Measurements from ENCODE around the gene AGFG2. TPM values are rescaled to one million over a fixed set of nuclear protein-coding genes. Genes with fewer than 3 reads are reported as not detected.

Gene AGFG2
- total and polyA plus RNA-seq, 2 of the 13 experiments (the other 11 are each of a cell fraction or from before 2014, with no cell fraction given) = 125 to 132 TPM

GRCh38 chr7:100544386-100544785, 5.4 kb downstream of the AGFG2 start (continued):
- TF ChIP-seq DMTF1 (CRISPR knock-in tag; IDR thresholded peaks at IDR 0.05) = no peak
- no peak for TF ChIP-seq ZNF773 (CRISPR knock-in tag; IDR thresholded peaks at IDR 0.05; ENCODE audit: borderline replicate concordance)
- TF ChIP-seq ARNT2 (CRISPR knock-in tag; IDR thresholded peaks at IDR 0.05; ENCODE audit: low read depth) = 0 out of 2 replicates have a peak, but pooled peaks have one; percentile 45
- TF ChIP-seq ZNF329 (CRISPR knock-in tag; IDR thresholded peaks at IDR 0.05; ENCODE audit: low read depth) = no peak
- peak; percentile 79 for TF ChIP-seq TCF7 (IDR thresholded peaks at IDR 0.05; ENCODE audit: low read depth)
- no peak for TF ChIP-seq ZSCAN30 (CRISPR knock-in tag; IDR thresholded peaks at IDR 0.05)
- no peak for TF ChIP-seq ZNF414 (CRISPR knock-in tag; IDR thresholded peaks at IDR 0.05)
- no peak for TF ChIP-seq NFKB2 (CRISPR knock-in tag; IDR thresholded peaks at IDR 0.05; ENCODE audit: borderline replicate concordance)
- no peak for TF ChIP-seq TBX2 (CRISPR knock-in tag; IDR thresholded peaks at IDR 0.05; ENCODE audit: borderline replicate concordance)
- TF ChIP-seq SMAD3 (CRISPR knock-in tag; IDR thresholded peaks at IDR 0.05) = no peak
- TF ChIP-seq TAF15 (IDR thresholded peaks at IDR 0.05; ENCODE audit: low read depth, low read length, poor library complexity, severe bottlenecking) = no peak
- TF ChIP-seq HNF1B (CRISPR knock-in tag; IDR thresholded peaks at IDR 0.05) = no peak
- no peak for TF ChIP-seq HIVEP1 (CRISPR knock-in tag; IDR thresholded peaks at IDR 0.05)
- no peak for TF ChIP-seq TBL1XR1 (IDR thresholded peaks at IDR 0.05; ENCODE audit: borderline replicate concordance, low read length, partially characterized antibody)
- TF ChIP-seq ZNF883 (CRISPR knock-in tag; IDR thresholded peaks at IDR 0.05; ENCODE audit: not compliant biosample characterization) = no peak
- no peak for TF ChIP-seq ZNF761 (CRISPR knock-in tag; conservative IDR thresholded peaks at IDR 0.05)
- no peak for TF ChIP-seq JUN (CRISPR knock-in tag; IDR thresholded peaks at IDR 0.05)
- TF ChIP-seq ZNF83 (CRISPR knock-in tag; IDR thresholded peaks at IDR 0.05; ENCODE audit: borderline replicate concordance) = no peak
- TF ChIP-seq ZNF720 (CRISPR knock-in tag; IDR thresholded peaks at IDR 0.05) = no peak
- no peak for TF ChIP-seq SETDB1 (CRISPR knock-in tag; IDR thresholded peaks at IDR 0.05; ENCODE audit: borderline replicate concordance)
- TF ChIP-seq PHF5A (CRISPR knock-in tag; IDR thresholded peaks at IDR 0.05; ENCODE audit: low read depth, unreplicated experiment) = no peak
- no peak for TF ChIP-seq BCL3 (CRISPR knock-in tag; IDR thresholded peaks at IDR 0.05)
- no peak for TF ChIP-seq ZNF18 (CRISPR knock-in tag; IDR thresholded peaks at IDR 0.05; ENCODE audit: insufficient replicate concordance)
- no peak for TF ChIP-seq MEIS1 (CRISPR knock-in tag; IDR thresholded peaks at IDR 0.05; ENCODE audit: borderline replicate concordance)
